H9 (cell line): Measurements from ENCODE around the gene KIF1A. TPM values are rescaled to one million over a fixed set of nuclear protein-coding genes. Genes with fewer than 3 reads are reported as not detected.

Source experiments
- DNase-seq: peaks from one replicate; pipeline ENCODE4 v3.0.0-alpha.2; 2017
- H2AFZ ChIP-seq: one replicate; pipeline ENCODE4 v1.6.1; 2013; ENCODE audit warnings: mild to moderate bottlenecking, low read length, control low read depth, moderate library complexity
- H2AK5ac ChIP-seq: 2 replicates; pipeline ENCODE4 v1.6.1; 2013; ENCODE audit warnings: low read length, control low read depth, mixed read lengths; ENCODE audit not compliant: insufficient read length
- H2BK120ac ChIP-seq: one replicate; pipeline ENCODE4 v1.6.1; 2013; ENCODE audit warnings: low read depth, mild to moderate bottlenecking, low read length, control low read depth, inconsistent platforms; ENCODE audit not compliant: poor library complexity, severe bottlenecking
- H2BK12ac ChIP-seq: 2 replicates; pipeline ENCODE4 v1.6.1; 2013; ENCODE audit warnings: low read length, control low read depth, mixed read lengths, low read depth; ENCODE audit not compliant: insufficient read length
- H2BK15ac ChIP-seq: 2 replicates; pipeline ENCODE4 v1.6.1; 2013; ENCODE audit warnings: low read depth, low read length, control low read depth
- H2BK20ac ChIP-seq: one replicate; pipeline ENCODE4 v1.6.1; 2013; ENCODE audit warnings: low read depth, mild to moderate bottlenecking, low read length, control low read depth, inconsistent platforms; ENCODE audit not compliant: poor library complexity, severe bottlenecking
- H2BK5ac ChIP-seq: 2 replicates; pipeline ENCODE4 v1.6.1; 2013; ENCODE audit warnings: low read length, control low read depth, mixed read lengths; ENCODE audit not compliant: insufficient read length
- H3K14ac ChIP-seq: 2 replicates; pipeline ENCODE4 v1.6.1; 2013; ENCODE audit warnings: low read length, control low read depth; ENCODE audit not compliant: insufficient read depth
- H3K18ac ChIP-seq: 2 replicates; pipeline ENCODE4 v1.6.1; 2013; ENCODE audit warnings: low read depth, mild to moderate bottlenecking, mixed read lengths, low read length, control low read depth; ENCODE audit not compliant: insufficient read length
- H3K23ac ChIP-seq: 2 replicates; pipeline ENCODE4 v1.6.1; 2013; ENCODE audit warnings: low read length, control low read depth, mixed read lengths, low read depth; ENCODE audit not compliant: insufficient read length
- H3K23me2 ChIP-seq: 2 replicates; pipeline ENCODE4 v1.6.1; 2013; ENCODE audit warnings: low read depth, mild to moderate bottlenecking, mixed read lengths, low read length, control low read depth; ENCODE audit not compliant: insufficient read length, poor library complexity, severe bottlenecking
- H3K27ac ChIP-seq: 2 replicates; pipeline ENCODE4 v1.5.1; 2013; ENCODE audit warnings: low read length, control low read depth, mixed read lengths, low read depth; ENCODE audit not compliant: insufficient read length
- H3K27me3 ChIP-seq: 2 replicates; pipeline ENCODE4 v1.6.1; 2013; ENCODE audit warnings: low read length, control low read depth, inconsistent platforms; ENCODE audit not compliant: insufficient read depth
- H3K4ac ChIP-seq: 2 replicates; pipeline ENCODE4 v1.6.1; 2013; ENCODE audit warnings: low read depth, mild to moderate bottlenecking, control low read depth, inconsistent platforms, low read length, moderate library complexity
- H3K4me1 ChIP-seq: 2 replicates; pipeline ENCODE4 v1.6.1; 2013; ENCODE audit warnings: low read length, control low read depth, inconsistent platforms; ENCODE audit not compliant: insufficient read depth
- H3K4me2 ChIP-seq: 2 replicates; pipeline ENCODE4 v1.6.1; 2013; ENCODE audit warnings: low read length, control low read depth, mixed read lengths; ENCODE audit not compliant: insufficient read length, insufficient read depth
- H3K56ac ChIP-seq: 2 replicates; pipeline ENCODE4 v1.6.1; 2013; ENCODE audit warnings: low read depth, mild to moderate bottlenecking, mixed read lengths, low read length, control low read depth; ENCODE audit not compliant: insufficient read length
- H3K79me1 ChIP-seq: 2 replicates; pipeline ENCODE4 v1.6.1; 2013; ENCODE audit warnings: low read depth, mild to moderate bottlenecking, moderate library complexity, low read length, control low read depth, inconsistent platforms; ENCODE audit not compliant: insufficient read depth, poor library complexity, severe bottlenecking
- H3K79me2 ChIP-seq: 2 replicates; pipeline ENCODE4 v1.6.1; 2013; ENCODE audit warnings: low read length, control low read depth, inconsistent platforms; ENCODE audit not compliant: insufficient read depth
- H3K9ac ChIP-seq: 2 replicates; pipeline ENCODE4 v1.6.1; 2013; ENCODE audit warnings: low read length, control low read depth, mixed read lengths; ENCODE audit not compliant: insufficient read length; ENCODE audit errors: extremely low read depth
- H3K9me3 ChIP-seq: one replicate; pipeline ENCODE4 v1.6.1; 2013; ENCODE audit warnings: low read depth, low read length, inconsistent platforms; ENCODE audit not compliant: control insufficient read depth
- H3T11ph ChIP-seq: one replicate; pipeline ENCODE4 v1.6.1; 2013; ENCODE audit warnings: mild to moderate bottlenecking, low read length, control low read depth, inconsistent platforms
- H4K20me1 ChIP-seq: one replicate; pipeline ENCODE4 v1.6.1; 2013; ENCODE audit not compliant: control insufficient read depth, insufficient read length, insufficient read depth
- H4K5ac ChIP-seq: 2 replicates; pipeline ENCODE4 v1.6.1; 2013; ENCODE audit warnings: low read depth, mild to moderate bottlenecking, mixed read lengths, low read length, control low read depth; ENCODE audit not compliant: insufficient read length
- H4K8ac ChIP-seq: replicated peaks from 2 replicates; pipeline ENCODE4 v1.6.1; 2013; ENCODE audit warnings: low read length, control low read depth, mixed read lengths, low read depth; ENCODE audit not compliant: insufficient read length
- H4K91ac ChIP-seq: 2 replicates; pipeline ENCODE4 v1.6.1; 2013; ENCODE audit warnings: low read depth, mild to moderate bottlenecking, moderate library complexity, mixed read lengths, low read length, control low read depth; ENCODE audit not compliant: insufficient read length
- H3K27ac Mint-ChIP-seq, 3 experiments: 2 replicates in 2 of 3; 3 replicates in 1 of 3; pipeline ENCODE4 v1.8.0; 2020 to 2021; ENCODE audit warnings: mixed read lengths in 3 of 3, mild to moderate bottlenecking in 1 of 3, moderate library complexity in 1 of 3
- H3K27me3 Mint-ChIP-seq: 2 replicates; pipeline ENCODE4 v1.8.0; 2021; ENCODE audit warnings: low read depth, mild to moderate bottlenecking, moderate library complexity, mixed read lengths
- H3K36me3 Mint-ChIP-seq, 3 experiments: 2 replicates in 2 of 3; 3 replicates in 1 of 3; pipeline ENCODE4 v1.8.0; 2020 to 2021; ENCODE audit warnings: low read depth in 3 of 3, mixed read lengths in 3 of 3; ENCODE audit not compliant: insufficient read depth in 1 of 3
- H3K4me1 Mint-ChIP-seq, 2 experiments: 2 replicates each; pipeline ENCODE4 v1.8.0; 2020; ENCODE audit warnings: mixed read lengths in 2 of 2
- H3K4me3 Mint-ChIP-seq, 2 experiments: 2 replicates in 1 of 2; 3 replicates in 1 of 2; pipeline ENCODE4 v1.8.0; 2020 to 2021; ENCODE audit warnings: mild to moderate bottlenecking in 2 of 2, mixed read lengths in 2 of 2, moderate library complexity in 1 of 2
- H3K9me3 Mint-ChIP-seq, 2 experiments: 2 replicates in 1 of 2; 3 replicates in 1 of 2; pipeline ENCODE4 v1.8.0; 2020; ENCODE audit warnings: mild to moderate bottlenecking in 2 of 2, mixed read lengths in 2 of 2, moderate library complexity in 1 of 2
- CTCF ChIP-seq: fragments of 200-600 bp; sonication (generic); conservative IDR thresholded peaks from 3 replicates; pipeline ENCODE4 v1.8.0; 2021; ENCODE audit warnings: antibody characterized with exemption, mild to moderate bottlenecking
- WGBS: extraction: QIAGEN DNeasy Blood & Tissue Kit; methylation state at CpG from one replicate; pipeline ENCODE4 v1.1.7; 2013; ENCODE audit warnings: missing lambda C conversion rate, low lambda C conversion rate, mixed read lengths; ENCODE audit not compliant: insufficient read length; ENCODE audit errors: extremely low coverage; 5-methylcytosine and 5-hydroxymethylcytosine counted together
- total RNA-seq: library from RNA; stranded (reverse); gene quantifications from 2 replicates; pipeline ENCODE4 v1.2.1, GENCODE V29; 2021

KIF1A gene
- total RNA-seq, 1 experiment from 2014 or later, result 204 TPM

- H4K91ac ChIP-seq, result no peak overlapping the region
- no peak overlapping the region for H3K9ac ChIP-seq
- H3K23ac ChIP-seq, result no peak overlapping the region
- H3K23me2 ChIP-seq, result no peaks in the 10 kb centered on the region
- H3K79me2 ChIP-seq, result no peaks in the 10 kb centered on the region
- H2BK120ac ChIP-seq, result no peak overlapping the region
- no CpG with 5 or more reads among the region's 21 CpGs for WGBS
- Mint-ChIP-seq H3K27ac (no peak overlapping the region), H3K4me1 (peaks cover 3 to 10% of the 10 kb centered on the region in 2 experiments; a peak in 3 of 4 replicates), H3K36me3 (no peaks in the 10 kb centered on the region; a peak in 2 of 7 replicates), H3K27me3 (no peaks in the 10 kb centered on the region; the same call in none of the 2 replicates), H3K9me3 (peaks cover 0 to 5% of the 10 kb centered on the region in 2 experiments; a peak in 2 of 5 replicates), H3K4me3 (no peak overlapping the region)
- no peak overlapping the region for H3K4me2 ChIP-seq
- peak; percentile 72 for TF ChIP-seq CTCF
- no peak overlapping the region for H2BK12ac ChIP-seq
- H3K4ac ChIP-seq, result no peak overlapping the region
- peak; percentile 78 for DNase-seq
- H3K4me1 ChIP-seq, result no peaks in the 10 kb centered on the region
- H3K79me1 ChIP-seq, result no peaks in the 10 kb centered on the region
- H2BK5ac ChIP-seq, result no peak overlapping the region
- H2BK15ac ChIP-seq, result no peak overlapping the region; the same call in 1 of the 2 replicates
- H4K20me1 ChIP-seq, result no peaks in the 10 kb centered on the region
- H3K27me3 ChIP-seq, result no peaks in the 10 kb centered on the region
- H2AFZ ChIP-seq, result no peak overlapping the region
- no peak overlapping the region for H2BK20ac ChIP-seq
- no peak overlapping the region for H3K18ac ChIP-seq
- no peaks in the 10 kb centered on the region for H3K9me3 ChIP-seq
- no peak overlapping the region for H3K14ac ChIP-seq
- H3K56ac ChIP-seq, result no peak overlapping the region
- no peak overlapping the region for H3K27ac ChIP-seq
- no peak overlapping the region for H4K8ac ChIP-seq
- no peak overlapping the region for H3T11ph ChIP-seq
- no peak overlapping the region for H2AK5ac ChIP-seq
- no peak overlapping the region for H4K5ac ChIP-seq
These were observed 36.3 kb upstream of the KIF1A start for GRCh38 chr2:240856151-240856980.
